ENCODE results near the gene ELOVL7. TPM values are rescaled to one million over a fixed set of nuclear protein-coding genes. Genes with fewer than 3 reads are reported as not detected.

The ELOVL7 gene
- total and polyA plus RNA-seq, 2 experiments from 2014 or later: 15.2 to 41.8 TPM

- no peaks in the 10 kb centered on the region for H3K36me3 ChIP-seq (replicated peaks; ENCODE audit: insufficient read depth, low read depth)
- H4K20me1 ChIP-seq (ENCODE audit: insufficient read depth, poor library complexity, severe bottlenecking): no peaks in the 10 kb centered on the region
- no peaks in the 10 kb centered on the region for H3K9me2 ChIP-seq (replicated peaks; ENCODE audit: insufficient read depth)
- TF ChIP-seq CTCF (IDR thresholded peaks at IDR 0.05; ENCODE audit: poor library complexity) (no peak), EZH2phosphoT487 (IDR thresholded peaks at IDR 0.05; ENCODE audit: low read depth, severe bottlenecking, unreplicated experiment) (no peak), EZH2 (IDR thresholded peaks at IDR 0.05; ENCODE audit: borderline replicate concordance) (no peak)
- no peak overlapping the region for H3K4me3 ChIP-seq
- no peaks in the 10 kb centered on the region for H3K27me3 ChIP-seq
- no peak overlapping the region for H3K4me2 ChIP-seq
- H3K27ac ChIP-seq: no peak overlapping the region
- H3K79me2 ChIP-seq: no peaks in the 10 kb centered on the region
- H3K4me1 ChIP-seq (ENCODE audit: insufficient read depth): no peaks in the 10 kb centered on the region
- no peak for DNase-seq (ENCODE audit: low spot score)
- no peak overlapping the region for H2AFZ ChIP-seq
- 79% methylated on average over 3 of the region's 3 CpGs for WGBS (ENCODE audit: low lambda C conversion rate, missing lambda C conversion rate)
- H3K9me3 ChIP-seq (ENCODE audit: low read depth): no peaks in the 10 kb centered on the region
Observed at GRCh38 chr5:60788863-60789513, 55.1 kb downstream of the ELOVL7 start.

GRCh38 chr5:60779466-60779865 is 64.6 kb downstream of the ELOVL7 start:
- Histone ChIP-seq H3K27ac (no peak overlapping the region), H3K4me2 (no peak overlapping the region), H3K36me3 (replicated peaks; ENCODE audit: insufficient read depth, low read depth) (no peaks in the 10 kb centered on the region), H3K4me1 (ENCODE audit: insufficient read depth) (no peaks in the 10 kb centered on the region), H3K9me2 (replicated peaks; ENCODE audit: insufficient read depth) (no peaks in the 10 kb centered on the region), H4K20me1 (ENCODE audit: insufficient read depth, poor library complexity, severe bottlenecking) (no peaks in the 10 kb centered on the region), H3K79me2 (no peaks in the 10 kb centered on the region), H3K9me3 (ENCODE audit: low read depth) (no peaks in the 10 kb centered on the region), H3K27me3 (no peaks in the 10 kb centered on the region), H2AFZ (no peak overlapping the region), H3K4me3 (no peak overlapping the region)
- WGBS (ENCODE audit: low lambda C conversion rate, missing lambda C conversion rate): 82% methylated on average over 2 of the region's 2 CpGs
- TF ChIP-seq EZH2phosphoT487 (IDR thresholded peaks at IDR 0.05; ENCODE audit: low read depth, severe bottlenecking, unreplicated experiment) (no peak), CTCF (IDR thresholded peaks at IDR 0.05; ENCODE audit: poor library complexity) (no peak), EZH2 (IDR thresholded peaks at IDR 0.05; ENCODE audit: borderline replicate concordance) (no peak)
- DNase-seq (ENCODE audit: low spot score): no peak

DNA sequence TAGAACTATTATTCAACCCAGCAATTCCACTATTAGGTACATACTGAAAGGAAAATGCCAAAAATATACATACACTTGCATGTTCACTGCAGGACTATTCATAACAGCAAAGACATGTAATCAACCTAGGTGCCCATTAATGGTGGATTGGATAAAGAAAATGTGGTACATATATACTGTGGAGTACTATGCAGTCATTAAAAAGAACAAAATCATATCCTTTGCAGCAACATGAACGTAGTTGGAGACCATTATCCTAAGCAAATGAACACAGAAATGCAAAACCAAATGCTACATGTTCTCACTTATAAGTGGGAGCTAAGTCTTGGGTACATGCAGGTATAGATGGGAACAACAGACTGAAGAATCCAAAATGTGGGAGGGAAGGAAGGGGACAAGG is 67.7 kb downstream of the ELOVL7 start:
- no peaks in the 10 kb centered on the region for H3K79me2 ChIP-seq
- DNase-seq (ENCODE audit: low spot score): no peak
- H3K4me1 ChIP-seq (ENCODE audit: insufficient read depth): no peaks in the 10 kb centered on the region
- no peaks in the 10 kb centered on the region for H3K27me3 ChIP-seq
- H3K4me3 ChIP-seq: no peak overlapping the region
- no peaks in the 10 kb centered on the region for H3K36me3 ChIP-seq (replicated peaks; ENCODE audit: insufficient read depth, low read depth)
- H4K20me1 ChIP-seq (ENCODE audit: insufficient read depth, poor library complexity, severe bottlenecking): no peaks in the 10 kb centered on the region
- no peak overlapping the region for H3K4me2 ChIP-seq
- no peaks in the 10 kb centered on the region for H3K9me3 ChIP-seq (ENCODE audit: low read depth)
- H3K9me2 ChIP-seq (replicated peaks; ENCODE audit: insufficient read depth): no peaks in the 10 kb centered on the region
- TF ChIP-seq EZH2 (IDR thresholded peaks at IDR 0.05; ENCODE audit: borderline replicate concordance): no peak
- TF ChIP-seq CTCF (IDR thresholded peaks at IDR 0.05; ENCODE audit: poor library complexity): no peak
- TF ChIP-seq EZH2phosphoT487 (IDR thresholded peaks at IDR 0.05; ENCODE audit: low read depth, severe bottlenecking, unreplicated experiment): no peak
- no peak overlapping the region for H2AFZ ChIP-seq
- 91% methylated on average over 1 of the region's 1 CpG for WGBS (ENCODE audit: low lambda C conversion rate, missing lambda C conversion rate)
- no peak overlapping the region for H3K27ac ChIP-seq

Data from hepatocyte (in vitro differentiated cells).